CD4-positive, alpha-beta T cell treated with Interleukin-15 for 1 hour (primary cell): Measurements from ENCODE around the gene SUCLG2.

Experiments used
- DNase-seq: peaks from one replicate; pipeline ENCODE4 v3.0.0-alpha.2; 2020

The SUCLG2 gene

DNA sequence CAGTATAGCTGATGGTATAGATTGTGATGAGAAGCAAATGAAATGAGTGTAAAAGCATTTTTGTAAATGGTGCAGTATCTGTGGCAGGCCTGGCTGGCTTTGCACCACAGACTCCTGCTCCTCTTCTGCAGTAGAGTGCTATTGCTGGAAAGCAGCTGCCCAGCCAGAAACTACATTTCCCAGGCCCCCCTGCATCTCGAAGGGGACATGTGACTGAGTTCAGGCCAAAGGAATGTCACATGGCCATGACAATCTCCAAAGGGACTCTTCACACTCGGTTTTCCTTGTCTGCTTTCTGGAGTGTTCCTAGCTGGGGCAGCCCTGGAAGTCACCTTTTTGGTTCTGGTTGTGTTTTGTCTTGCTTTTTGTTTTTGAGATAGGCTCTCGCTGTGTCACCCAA is 277.1 kb downstream of the SUCLG2 start:
- no peak for DNase-seq

DNA sequence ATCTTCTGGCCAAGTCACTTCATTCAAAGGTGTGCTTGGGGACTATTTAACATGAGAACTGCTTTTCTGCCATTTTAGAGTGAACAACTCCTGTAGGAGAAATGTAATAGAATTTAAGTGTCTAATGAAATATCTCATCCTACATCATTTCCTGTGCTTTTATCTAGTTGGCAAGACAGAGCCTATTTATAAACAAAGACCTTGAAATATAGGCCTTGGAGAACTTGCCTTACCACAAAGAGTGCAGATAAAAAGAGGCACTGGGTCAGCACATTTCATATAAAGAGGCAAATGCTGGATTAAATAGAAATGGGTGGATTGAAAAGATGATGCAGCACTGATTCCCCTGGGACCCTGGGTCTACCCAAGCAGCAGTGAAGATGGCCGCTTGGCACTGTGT is 278.0 kb downstream of the SUCLG2 start:
- no peak for DNase-seq

DNA sequence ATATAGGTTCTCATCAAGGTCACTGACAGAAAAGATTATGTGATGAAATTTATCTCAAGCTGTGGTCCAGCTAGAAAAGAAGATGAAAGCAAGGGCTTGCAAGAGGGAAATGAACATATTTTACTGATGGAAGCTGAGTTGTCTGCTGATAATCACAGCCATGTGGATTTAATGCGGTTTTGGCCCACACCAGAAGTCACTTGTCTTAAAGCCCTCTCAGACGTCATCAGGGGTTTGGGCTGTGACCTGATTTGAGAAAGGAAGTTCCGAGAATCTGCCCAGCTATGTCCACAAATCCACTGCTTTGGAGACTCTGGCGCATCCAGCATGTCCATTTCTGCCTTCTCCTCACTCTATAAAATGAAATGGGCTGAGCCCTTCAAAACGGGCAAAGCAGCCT is 278.4 kb downstream of the SUCLG2 start:
- no peak for DNase-seq

DNA sequence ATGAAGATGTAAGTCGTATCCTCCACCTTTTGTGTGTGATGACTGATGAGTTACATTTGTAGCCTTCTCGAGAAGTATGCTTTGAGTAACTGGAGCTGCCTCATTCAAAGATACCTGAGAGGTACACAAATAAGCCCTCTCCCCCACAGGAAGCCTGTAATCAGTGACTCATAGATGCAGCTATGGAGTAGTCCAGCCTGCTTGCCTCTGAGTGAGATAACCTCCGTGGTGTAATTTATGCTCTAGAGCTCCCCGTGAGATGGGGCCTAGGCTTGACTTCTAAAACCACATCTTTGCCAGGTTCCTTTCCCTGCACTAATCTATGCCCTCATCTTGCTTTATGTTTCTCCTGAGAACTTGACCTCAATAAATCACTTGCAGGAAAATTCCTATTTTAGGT is 291.7 kb downstream of the SUCLG2 start:
- DNase-seq: no peak

DNA sequence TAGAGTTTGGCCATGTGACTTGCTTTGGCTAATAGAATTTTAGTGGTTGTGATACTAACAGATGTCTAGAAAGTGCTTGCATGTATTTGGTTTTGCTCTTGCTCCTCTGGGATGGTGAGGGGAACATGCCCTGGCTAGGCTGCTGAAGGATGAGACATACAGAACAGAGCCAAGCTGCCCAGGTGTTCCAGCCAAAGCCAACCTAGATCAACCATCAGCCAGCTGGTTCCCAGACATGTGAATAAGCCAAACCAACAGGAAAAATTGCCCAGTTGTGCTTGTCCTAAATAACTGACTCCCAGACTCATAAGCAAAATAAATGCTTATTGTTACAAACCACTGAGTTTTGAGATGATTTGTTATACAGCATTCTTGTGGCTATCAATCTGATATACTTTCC is 292.6 kb downstream of the SUCLG2 start:
- no peak for DNase-seq

DNA sequence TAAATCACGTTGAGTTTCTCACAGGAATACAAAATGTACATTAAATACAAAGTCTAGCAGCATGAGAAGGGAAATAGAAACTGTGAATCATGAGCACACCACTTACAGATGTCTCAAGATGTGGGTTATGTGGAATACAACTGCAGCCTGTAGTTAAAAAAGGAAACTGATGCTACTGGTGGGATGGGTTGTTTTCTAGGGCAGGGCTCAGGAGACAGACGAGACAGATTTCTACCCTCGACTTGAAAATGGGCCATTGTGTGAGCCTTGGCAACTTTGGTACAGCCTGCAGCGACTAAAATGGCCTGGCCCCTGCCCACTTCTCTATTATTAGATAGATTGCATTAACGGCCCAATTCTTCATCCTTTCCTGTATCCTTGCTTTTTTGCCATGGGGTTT is 293.1 kb downstream of the SUCLG2 start:
- DNase-seq: no peak

DNA sequence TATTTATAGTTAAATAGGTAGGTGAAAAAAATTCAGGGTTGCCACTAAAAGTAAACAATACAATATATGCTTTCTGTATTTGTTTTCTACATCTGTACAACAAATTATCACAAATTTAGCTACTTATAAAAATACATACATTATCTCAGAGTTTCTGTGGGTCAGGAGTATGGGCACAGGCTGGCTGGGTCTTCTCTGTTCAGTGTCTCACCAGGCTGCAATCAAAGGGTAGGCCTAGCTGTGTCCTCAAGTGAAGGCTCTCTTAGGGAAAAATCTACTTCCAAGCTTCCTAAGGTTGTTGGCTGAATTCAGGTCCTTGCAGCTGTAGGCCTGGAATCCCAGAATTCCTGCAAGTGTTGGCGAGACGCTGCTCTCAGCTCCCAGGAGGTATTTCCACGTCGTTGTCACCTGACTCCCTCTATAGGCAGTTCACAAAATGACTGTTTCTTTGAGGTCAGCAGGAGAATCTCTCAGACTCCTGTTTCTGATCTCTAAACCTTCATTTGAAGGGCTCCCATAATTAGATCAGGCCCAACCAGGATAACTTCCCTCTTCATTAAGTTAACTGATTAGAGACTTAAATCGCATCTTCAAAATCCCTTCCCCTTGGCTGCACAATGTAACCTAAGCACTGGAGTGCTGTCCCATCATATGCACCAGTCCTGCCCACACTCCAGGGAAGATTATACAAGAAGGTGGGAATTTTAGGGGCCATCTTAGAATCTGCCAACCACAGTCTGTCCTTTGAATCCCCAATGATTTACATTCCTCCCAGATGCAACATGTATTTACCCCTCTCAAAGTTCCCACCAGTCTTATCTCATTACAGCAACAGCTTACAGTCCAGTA is 296.6 kb downstream of the SUCLG2 start:
- DNase-seq: no peak

DNA sequence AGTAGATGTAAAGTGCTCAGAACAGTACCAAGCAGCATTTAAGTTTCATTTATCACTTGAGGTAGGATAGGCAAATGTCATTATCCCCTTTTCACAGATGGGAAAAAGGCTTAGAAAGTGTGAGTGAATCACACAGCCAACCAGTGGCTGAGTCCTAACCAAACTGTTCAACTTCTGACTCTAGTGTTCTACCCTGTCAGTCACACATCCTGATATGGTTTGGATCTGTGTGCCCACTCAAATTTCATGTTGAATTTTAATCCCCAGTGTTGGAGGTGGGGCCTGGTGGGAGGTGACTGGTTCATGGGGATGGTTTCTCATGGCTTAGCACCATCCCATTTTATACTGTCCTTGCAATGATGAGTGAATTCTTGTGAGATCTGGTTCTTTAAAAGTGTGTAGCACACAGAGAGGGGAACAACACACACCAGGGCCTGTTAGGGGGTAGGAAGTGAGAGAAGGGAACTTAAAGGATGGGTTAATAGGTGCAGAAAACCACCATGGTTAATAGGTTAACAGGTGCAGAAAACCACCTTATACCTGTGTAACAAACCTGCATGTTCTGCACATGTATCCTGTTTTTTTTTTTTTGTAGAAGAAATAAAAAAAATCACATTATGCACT is 304.7 kb downstream of the SUCLG2 start:
- DNase-seq: no peak

DNA sequence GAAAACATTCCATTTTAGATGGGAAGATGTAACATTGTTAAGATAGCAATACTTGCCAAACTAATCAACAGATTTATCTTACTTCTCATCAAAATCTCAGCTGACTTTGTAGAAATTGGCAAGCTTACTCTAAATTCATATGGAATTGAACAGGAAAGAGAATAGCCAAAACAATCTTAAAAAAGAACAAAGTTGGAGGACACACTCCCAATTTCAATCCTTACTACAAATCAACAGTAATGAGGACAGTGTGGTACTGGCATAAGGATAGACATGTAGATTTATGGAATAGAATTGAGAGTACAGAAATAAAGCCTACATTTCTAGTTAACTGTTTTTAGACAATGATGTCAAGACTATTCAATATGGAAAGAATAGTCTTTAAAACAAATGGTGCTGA is 308.3 kb downstream of the SUCLG2 start:
- DNase-seq: no peak

DNA sequence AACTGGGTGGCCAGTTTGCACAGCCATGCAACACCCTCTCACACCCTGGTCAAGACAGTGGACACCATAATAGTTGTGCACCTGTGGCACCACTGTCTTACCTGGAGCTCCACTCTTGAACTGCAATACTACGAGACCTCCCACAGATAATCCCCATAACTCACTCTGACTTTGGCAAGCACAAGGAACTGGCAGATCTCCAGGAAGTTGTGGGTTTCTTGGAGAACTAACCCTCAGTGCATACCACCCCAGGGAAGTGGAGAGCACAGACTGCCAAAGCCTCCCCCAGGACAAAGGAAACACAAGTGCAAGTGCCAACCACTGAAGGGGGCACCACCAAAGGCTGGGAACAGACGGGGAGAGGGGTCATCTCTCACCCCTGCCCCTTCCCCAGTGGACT is 318.6 kb downstream of the SUCLG2 start:
- DNase-seq: no peak

DNA sequence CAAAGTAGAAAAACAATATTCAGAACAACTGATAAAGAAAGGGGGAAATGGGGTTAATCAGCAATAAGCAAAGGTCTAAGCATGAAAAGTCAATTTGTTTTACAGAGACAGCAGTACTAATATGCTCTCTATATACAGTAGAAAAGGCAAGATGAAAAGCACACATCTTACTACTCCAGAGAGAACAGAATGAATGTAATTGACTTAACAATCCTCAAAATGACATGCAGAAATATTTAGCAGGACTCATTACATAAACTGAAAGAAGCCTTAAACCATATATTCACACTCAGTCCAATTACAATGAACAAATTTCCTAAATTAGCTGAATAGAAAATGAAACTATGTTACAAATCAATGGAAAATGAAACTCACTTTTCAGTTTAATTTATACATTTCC is 319.8 kb downstream of the SUCLG2 start:
- DNase-seq: no peak

DNA sequence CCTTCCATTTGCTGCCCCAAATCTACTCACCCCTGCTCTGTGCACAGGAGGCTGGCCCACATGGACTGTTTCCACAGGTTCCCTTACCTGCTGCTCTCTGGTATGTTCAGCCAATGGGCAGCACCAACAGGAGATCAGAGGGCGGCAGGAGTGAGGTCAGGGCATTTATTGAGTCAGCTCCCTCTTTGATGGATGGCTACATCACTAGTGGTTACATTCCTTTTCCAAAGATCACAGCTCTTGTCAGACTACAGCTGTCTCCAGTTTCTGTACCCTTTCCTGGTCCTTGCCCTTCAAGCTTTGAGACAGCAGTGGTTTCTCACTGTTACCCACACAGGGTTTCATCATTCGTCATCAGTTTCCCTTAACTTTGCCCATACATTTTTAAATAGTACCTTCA is 325.1 kb downstream of the SUCLG2 start:
- no peak for DNase-seq

DNA sequence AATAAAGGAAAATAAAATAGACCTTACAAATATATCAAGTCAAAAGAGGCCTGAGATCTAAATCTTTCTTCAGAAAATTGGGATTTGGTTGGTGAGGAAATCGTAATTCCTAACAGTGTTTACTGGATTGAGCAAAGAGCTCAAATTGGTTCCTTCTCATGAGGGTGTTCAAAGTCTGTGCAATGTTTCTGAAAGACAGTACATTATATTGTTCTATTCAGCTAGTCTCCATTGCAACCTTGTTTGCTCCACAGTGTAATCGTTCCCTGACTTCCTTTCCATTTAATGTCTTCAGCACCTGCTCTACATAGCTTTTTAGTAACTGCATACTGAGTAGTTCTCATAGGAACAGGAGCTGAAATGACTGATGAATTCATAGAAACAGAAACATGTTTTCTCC is 326.8 kb downstream of the SUCLG2 start:
- DNase-seq: no peak

DNA sequence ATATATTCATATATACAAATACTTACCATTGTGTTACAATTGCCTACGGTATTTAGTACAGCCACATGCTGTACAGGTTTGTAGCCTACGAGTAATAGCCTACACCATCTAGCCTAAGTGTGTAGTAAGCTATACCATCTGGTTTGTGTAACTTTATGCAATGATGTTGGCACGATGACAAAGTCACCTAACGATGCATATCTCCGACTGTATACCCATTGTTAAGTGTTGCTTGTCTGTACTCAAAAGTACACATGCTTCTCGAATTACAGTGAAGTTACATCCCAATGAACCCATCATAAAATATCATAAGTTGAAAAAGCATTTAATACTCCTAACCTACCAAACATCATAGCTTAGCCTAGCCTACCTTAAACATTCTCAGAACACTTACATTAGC is 329.2 kb downstream of the SUCLG2 start:
- DNase-seq: no peak
